ENCODE results near the gene HAPSTR1.
"Not testable (repeated sequence)": the region's sequence is repeated elsewhere in the genome, so short reads cannot be mapped to it uniquely, and the experiment has no call there.

HAPSTR1 gene

DNA sequence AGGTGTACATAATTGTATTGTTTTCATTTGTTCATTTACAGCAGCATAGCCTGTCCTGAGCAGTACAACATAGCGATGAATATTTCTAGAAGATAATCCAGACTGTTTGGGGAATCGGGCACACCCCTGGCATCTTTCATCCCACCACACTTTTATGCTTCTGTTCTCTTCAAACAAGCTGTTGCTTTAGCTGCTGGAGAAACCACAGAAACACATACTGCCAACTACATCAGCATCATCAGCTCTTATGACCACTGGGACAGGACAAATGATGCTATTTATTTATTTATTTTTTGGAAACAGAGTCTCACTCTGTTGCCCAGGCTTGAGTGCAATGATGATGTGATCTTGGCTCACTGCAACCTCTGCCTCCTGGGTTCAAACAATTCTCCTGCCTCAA is 22.6 kb upstream of the HAPSTR1 start:
- DNase-seq (ENCODE audit: low spot score), result no peak
- in situ Hi-C loops (cut with MboI; ENCODE audit: low pct_unique_long_range_greater_than_20kb, low sequenced_read_pairs, unreplicated experiment), result no loop called here

DNA sequence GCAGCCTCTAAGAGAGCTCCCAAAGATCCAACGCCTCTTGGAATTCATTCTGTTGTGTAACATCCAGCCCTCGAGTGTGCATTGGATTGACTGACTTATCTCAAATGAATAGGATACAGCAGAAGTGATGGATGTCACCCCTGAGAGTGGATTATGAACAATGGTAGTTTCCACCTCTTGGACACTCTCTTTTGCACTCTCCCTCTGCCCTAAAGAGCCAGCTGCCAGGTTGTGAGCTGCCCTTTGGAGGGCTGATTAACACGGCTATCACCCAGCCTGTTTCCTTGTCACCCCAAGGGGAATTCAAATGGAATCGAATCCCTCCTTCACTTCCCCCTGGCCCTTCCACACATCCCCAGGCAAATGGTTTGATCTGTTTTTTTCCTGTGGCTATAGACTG is 21.2 kb upstream of the HAPSTR1 start:
- in situ Hi-C loops (cut with MboI; ENCODE audit: low pct_unique_long_range_greater_than_20kb, low sequenced_read_pairs, unreplicated experiment), result no loop called here
- TF ChIP-seq, protein P1, sequence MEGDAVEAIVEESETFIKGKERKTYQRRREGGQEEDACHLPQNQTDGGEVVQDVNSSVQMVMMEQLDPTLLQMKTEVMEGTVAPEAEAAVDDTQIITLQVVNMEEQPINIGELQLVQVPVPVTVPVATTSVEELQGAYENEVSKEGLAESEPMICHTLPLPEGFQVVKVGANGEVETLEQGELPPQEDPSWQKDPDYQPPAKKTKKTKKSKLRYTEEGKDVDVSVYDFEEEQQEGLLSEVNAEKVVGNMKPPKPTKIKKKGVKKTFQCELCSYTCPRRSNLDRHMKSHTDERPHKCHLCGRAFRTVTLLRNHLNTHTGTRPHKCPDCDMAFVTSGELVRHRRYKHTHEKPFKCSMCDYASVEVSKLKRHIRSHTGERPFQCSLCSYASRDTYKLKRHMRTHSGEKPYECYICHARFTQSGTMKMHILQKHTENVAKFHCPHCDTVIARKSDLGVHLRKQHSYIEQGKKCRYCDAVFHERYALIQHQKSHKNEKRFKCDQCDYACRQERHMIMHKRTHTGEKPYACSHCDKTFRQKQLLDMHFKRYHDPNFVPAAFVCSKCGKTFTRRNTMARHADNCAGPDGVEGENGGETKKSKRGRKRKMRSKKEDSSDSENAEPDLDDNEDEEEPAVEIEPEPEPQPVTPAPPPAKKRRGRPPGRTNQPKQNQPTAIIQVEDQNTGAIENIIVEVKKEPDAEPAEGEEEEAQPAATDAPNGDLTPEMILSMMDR (IDR thresholded peaks at IDR 0.05; ENCODE audit: extremely low read depth, insufficient read depth, missing control alignments), result no peak
- DNase-seq (ENCODE audit: low spot score), result no peak

More for the DNA sequence above, 22.6 kb upstream of the HAPSTR1 start:
- TF ChIP-seq, protein P1 (IDR thresholded peaks at IDR 0.05; ENCODE audit: extremely low read depth, insufficient read depth, missing control alignments), result no peak

DNA sequence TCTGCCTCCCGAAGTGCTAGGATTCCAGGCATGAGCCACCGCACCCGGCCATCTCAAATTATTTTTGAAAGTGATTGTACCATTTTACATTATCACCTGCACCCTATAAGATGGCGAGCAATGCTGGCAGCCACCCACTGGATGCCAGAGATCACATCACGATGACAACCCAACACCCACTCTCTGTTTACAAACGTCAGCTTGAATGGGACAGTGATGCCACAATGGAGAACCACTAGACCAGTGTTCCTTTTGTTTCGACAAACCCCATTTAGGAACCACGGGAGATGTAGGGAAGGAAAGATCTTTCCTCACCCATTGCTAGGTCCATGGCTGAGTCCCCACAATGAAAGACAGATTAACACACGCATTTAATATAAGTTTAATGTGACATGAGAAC is 20.1 kb upstream of the HAPSTR1 start:
- in situ Hi-C loops (cut with MboI; ENCODE audit: low pct_unique_long_range_greater_than_20kb, low sequenced_read_pairs, unreplicated experiment), result no loop called here
- TF ChIP-seq, protein P1 (IDR thresholded peaks at IDR 0.05; ENCODE audit: extremely low read depth, insufficient read depth, missing control alignments), result no peak
- DNase-seq (ENCODE audit: low spot score), result no peak

DNA sequence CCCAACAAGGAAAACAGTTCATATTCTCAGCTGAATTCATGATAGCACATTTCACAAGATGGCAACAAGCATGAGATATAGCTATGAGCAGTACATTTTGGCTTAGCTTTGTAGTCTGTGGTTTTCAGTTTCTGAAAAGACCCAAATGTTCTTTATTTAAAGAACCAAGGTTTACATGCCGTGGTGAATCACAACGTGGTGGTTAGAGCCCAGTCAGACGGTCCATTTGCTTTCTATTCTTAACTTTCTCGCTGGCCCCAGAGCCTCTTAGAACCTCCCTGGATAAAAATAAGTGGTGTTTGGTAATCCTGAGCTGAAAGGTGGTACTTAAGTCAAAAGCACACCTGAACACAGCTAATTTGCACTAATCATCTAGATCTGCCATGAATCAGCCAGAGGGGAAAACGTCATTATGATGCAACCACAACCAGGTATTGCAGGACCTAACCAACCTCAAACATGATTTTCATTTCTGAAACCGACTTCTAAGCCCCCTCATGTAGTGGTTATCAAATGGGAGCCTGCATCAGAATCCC is 18.6 kb upstream of the HAPSTR1 start:
- TF ChIP-seq, protein P1 (IDR thresholded peaks at IDR 0.05; ENCODE audit: extremely low read depth, insufficient read depth, missing control alignments), result no peak
- DNase-seq (ENCODE audit: low spot score), result peak; percentile 50
- in situ Hi-C loops (cut with MboI; ENCODE audit: low pct_unique_long_range_greater_than_20kb, low sequenced_read_pairs, unreplicated experiment), result no loop called here

DNA sequence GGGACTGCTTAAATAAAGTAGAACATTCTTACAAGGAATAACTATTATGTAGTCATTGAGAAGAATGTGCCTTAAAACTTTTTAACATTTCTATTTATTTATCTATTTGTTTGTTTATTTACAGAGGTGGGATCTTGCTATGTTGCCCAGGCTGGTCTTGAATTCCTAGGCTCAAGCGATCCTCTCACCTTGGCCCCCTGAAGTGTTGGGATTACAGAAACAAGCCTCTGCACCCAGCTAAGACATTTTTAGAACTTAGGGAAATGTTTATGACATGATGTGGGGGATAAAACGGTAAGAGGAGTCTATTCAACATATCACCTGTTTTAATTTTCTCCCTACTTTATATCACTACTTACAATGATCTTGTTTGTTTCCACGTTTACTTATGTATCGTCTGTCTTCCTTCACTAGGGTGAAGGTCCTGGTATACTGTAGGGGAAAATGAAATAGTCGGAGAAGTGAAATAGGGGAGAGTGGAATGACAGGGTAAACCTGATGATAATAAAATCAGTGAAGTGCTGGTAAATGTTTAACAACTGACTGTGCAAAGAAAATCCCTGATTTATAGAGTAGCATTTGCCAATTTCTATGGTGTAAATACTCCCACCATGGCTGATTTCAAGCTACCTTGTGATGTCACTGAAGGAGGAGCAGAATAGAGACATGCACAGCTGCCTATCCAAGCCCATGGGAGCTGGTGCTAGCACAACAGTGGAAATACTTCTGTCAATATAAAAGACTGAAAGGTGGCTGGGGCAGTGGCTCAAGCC is 16.0 kb upstream of the HAPSTR1 start:
- TF ChIP-seq, protein P1 (IDR thresholded peaks at IDR 0.05; ENCODE audit: extremely low read depth, insufficient read depth, missing control alignments), result no peak
- in situ Hi-C loops (cut with MboI; ENCODE audit: low pct_unique_long_range_greater_than_20kb, low sequenced_read_pairs, unreplicated experiment), result no loop called here
- DNase-seq (ENCODE audit: low spot score), result no peak

DNA sequence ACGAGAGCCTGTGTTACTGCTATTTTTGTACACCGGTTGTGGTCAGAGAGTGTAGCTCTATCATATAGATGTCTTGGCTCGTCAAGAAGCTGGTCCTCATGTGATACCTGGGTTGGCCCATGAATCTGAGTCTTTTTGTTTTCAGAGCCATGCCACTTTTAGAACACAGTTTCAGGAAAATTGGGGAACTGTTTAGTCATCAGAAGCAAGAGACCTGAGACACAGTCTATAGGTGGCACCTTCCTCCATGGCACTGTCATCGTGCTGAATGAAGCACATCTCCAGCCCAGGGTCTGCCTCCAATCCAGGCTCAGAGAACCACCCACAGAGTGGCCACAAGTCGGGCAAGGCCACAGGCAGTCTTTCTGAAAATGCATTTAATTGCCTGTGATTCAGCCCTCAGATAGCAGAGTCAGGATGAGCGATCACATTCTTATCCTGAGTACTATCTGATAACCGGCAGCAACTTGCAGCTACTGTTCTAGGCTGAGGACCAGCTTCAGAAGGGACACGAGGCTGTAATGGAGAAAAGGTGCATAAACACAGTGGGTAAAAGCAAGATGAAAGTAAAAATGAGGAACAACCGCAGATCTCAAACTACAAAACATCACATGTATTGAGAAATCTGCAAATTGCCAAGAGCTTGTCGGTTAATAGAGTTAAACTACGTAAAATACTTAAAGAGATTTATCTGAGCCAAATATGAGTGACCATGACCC is 14.2 kb upstream of the HAPSTR1 start:
- DNase-seq (ENCODE audit: low spot score), result no peak
- TF ChIP-seq, protein P1 (IDR thresholded peaks at IDR 0.05; ENCODE audit: extremely low read depth, insufficient read depth, missing control alignments), result no peak
- in situ Hi-C loops (cut with MboI; ENCODE audit: low pct_unique_long_range_greater_than_20kb, low sequenced_read_pairs, unreplicated experiment), result no loop called here

DNA sequence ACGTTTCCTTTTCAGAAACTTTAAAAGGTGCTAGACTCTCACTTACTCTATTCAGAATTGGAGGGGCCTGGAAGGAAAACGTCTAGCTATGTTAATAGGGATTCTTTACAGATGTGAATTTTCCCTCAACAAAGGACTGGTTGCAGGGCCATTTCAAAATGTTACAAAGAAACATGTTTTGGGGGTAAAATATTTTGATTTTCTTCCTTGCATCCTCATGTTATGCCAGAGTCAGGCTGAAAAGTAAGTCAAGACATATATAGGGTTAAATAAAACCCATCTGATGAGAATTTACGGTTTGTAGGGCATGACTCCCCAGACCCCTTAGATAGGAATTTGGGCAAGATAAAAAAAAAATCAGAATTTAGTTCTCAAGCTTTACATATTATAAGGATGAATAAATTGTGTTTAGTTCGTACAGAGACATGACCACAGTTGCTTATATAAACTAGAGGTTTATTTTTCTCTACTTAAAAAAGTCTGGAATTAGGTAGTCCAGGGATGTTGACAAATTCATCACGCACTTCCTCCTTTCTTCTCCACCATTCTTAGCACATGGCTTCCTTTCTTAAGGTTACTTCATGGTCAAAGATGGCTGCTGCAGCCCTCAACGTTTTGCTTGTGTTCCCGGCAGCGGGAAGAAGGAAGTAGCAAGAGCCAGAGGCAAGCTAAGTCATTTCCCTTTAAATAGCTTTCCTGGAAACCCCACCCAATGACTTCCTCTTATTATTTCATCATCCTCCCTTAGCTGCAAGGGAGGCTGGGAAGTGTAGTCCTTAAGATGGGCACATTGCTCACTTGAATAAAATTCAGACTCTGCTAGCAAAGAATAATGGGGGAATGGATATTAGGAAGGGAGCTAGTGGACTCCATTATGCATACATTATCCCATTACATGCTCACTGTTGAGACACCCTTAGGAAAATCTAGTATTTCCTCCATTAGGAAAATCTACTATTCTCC is 12.7 kb upstream of the HAPSTR1 start:
- peak; percentile 50 for DNase-seq (ENCODE audit: low spot score)
- in situ Hi-C loops (cut with MboI; ENCODE audit: low pct_unique_long_range_greater_than_20kb, low sequenced_read_pairs, unreplicated experiment), result not testable (repeated sequence)

All from GM13977 (cell line).